Right lobe of liver (tissue), 6 donors: ENCODE data around the gene MYO1A. TPM values are rescaled to one million over a fixed set of nuclear protein-coding genes. Genes with fewer than 3 reads are reported as not detected.

Experiments
- ATAC-seq, 4 donors: fragments of 200-7000 bp; cut with Tn5 transposase; one replicate each; pipeline ENCODE4 v1.9.1; 2020; ENCODE audit warnings: mild to moderate bottlenecking in 4 of 4, moderate library complexity in 4 of 4
- DNase-seq, 3 donors: peaks; one replicate each; pipeline ENCODE4 v3.0.0-alpha.2; 2020
- H3K27ac ChIP-seq, 3 donors: fragments of 200-600 bp; one replicate each; pipeline ENCODE4 v1.8.0; 2022
- H3K27me3 ChIP-seq, 2 donors: fragments of 200-600 bp; one replicate each; pipeline ENCODE4 v1.8.0; 2022
- H3K36me3 ChIP-seq, 4 donors: fragments of 200-600 bp; sonication (generic) in 1 of 4; one replicate each; pipeline versions ENCODE4 v1.5.1 to v1.8.0; 2017 to 2022; ENCODE audit warnings: control low read depth in 1 of 4
- H3K4me1 ChIP-seq, 4 donors: fragments of 200-600 bp; sonication (generic) in 1 of 4; one replicate each; pipeline versions ENCODE4 v1.5.1 to v1.8.0; 2017 to 2022; ENCODE audit warnings: control low read depth in 1 of 4
- H3K4me3 ChIP-seq, 3 donors: fragments of 200-600 bp; one replicate each; pipeline ENCODE4 v1.8.0; 2022
- H3K9me3 ChIP-seq, 4 donors: fragments of 200-600 bp; sonication (generic) in 1 of 4; one replicate each; pipeline versions ENCODE4 v1.5.1 to v1.8.0; 2017 to 2022; ENCODE audit warnings: control low read depth in 1 of 4
- CTCF ChIP-seq, 4 donors: fragments of 200-600 bp in 3 of 4; fragments of 450-650 bp in 1 of 4; IDR thresholded peaks; one replicate each; pipeline versions ENCODE4 v1.5.1 to v1.8.0; 2016 to 2022; ENCODE audit warnings: antibody characterized with exemption in 4 of 4, mild to moderate bottlenecking in 2 of 4
- POLR2A ChIP-seq: fragments of 450-650 bp; IDR thresholded peaks from one replicate; pipeline ENCODE4 v1.6.1; 2017; ENCODE audit warnings: antibody characterized with exemption, mild to moderate bottlenecking
- WGBS: methylation state at CpG from one replicate; pipeline ENCODE4 v1.1.6; 2018; ENCODE audit warnings: low coverage, low lambda C conversion rate; ENCODE audit not compliant: insufficient coverage; ENCODE audit errors: missing lambda C conversion rate; 5-methylcytosine and 5-hydroxymethylcytosine counted together
- intact Hi-C, 2 donors: fragments of 100-400 bp; cut with DNase I; formaldehyde crosslinking; loops; one replicate each; pipeline versions ENCODE4 v1.11.2 to v1.14.1; 2022
- total RNA-seq, 6 experiments: library from RNA; depleted of rRNA in 2 of 6; stranded (reverse); fragments of >200 nt in 2 of 6; fragmentation: NEBNext Ultra II Directional in 3 of 6; extraction: Animal tissue kit (Norgen Biotek cat#: 25700) in 3 of 6; gene quantifications; one replicate each; pipeline versions ENCODE4 v1.1.0 to v1.2.4, GENCODE V29; 2016 to 2023
- donor health status: DM: no; HTN: yes; CAD: no.
- donor health status: DM: no; HTN: no; CAD: no.
- donor health status: DM: no; HTN: no; CAD: no.
- donor health status: DM: no; HTN: yes; CAD: no.
- donor health status: DM: no; HTN: yes; CAD: no.

Gene MYO1A
- total RNA-seq, 6 experiments from 2014 or later = 0.27 to 1.9 (median 0.68) TPM; not detected in 1

GRCh38 chr12:57037264-57037663 is 12.7 kb downstream of the MYO1A start:
- intact Hi-C loops = no loop called here
- DNase-seq = no peak
- Histone ChIP-seq H3K27ac (no peak overlapping the region), H3K36me3 (no peaks in the 10 kb centered on the region), H3K4me1 (no peaks in the 10 kb centered on the region), H3K27me3 (no peaks in the 10 kb centered on the region), H3K4me3 (no peak overlapping the region), H3K9me3 (no peaks in the 10 kb centered on the region)
- 44% methylated on average over 1 of the region's 3 CpGs for WGBS
- no peak for ATAC-seq
- TF ChIP-seq CTCF (IDR thresholded peaks at IDR 0.05) (no peak), POLR2A (no peak)

GRCh38 chr12:57033431-57033830 is 16.5 kb downstream of the MYO1A start:
- H3K9me3 ChIP-seq = no peaks in the 10 kb centered on the region
- H3K4me3 ChIP-seq = no peak overlapping the region
- intact Hi-C loops = no loop called here
- no peak for ATAC-seq
- no peaks in the 10 kb centered on the region for H3K27me3 ChIP-seq
- whole genome bisulfite sequencing = 91% methylated on average over 3 of the region's 3 CpGs
- no peak for TF ChIP-seq POLR2A
- no peak for TF ChIP-seq CTCF (IDR thresholded peaks at IDR 0.05)
- no peak for DNase-seq
- no peaks in the 10 kb centered on the region for H3K36me3 ChIP-seq
- H3K27ac ChIP-seq = no peak overlapping the region
- H3K4me1 ChIP-seq = no peaks in the 10 kb centered on the region

- ATAC-seq = no peak
- no peak for TF ChIP-seq POLR2A
- TF ChIP-seq CTCF (IDR thresholded peaks at IDR 0.05) = no peak
- Histone ChIP-seq H3K9me3 (no peaks in the 10 kb centered on the region), H3K4me3 (no peak overlapping the region), H3K36me3 (no peaks in the 10 kb centered on the region), H3K4me1 (no peaks in the 10 kb centered on the region), H3K27ac (no peak overlapping the region), H3K27me3 (no peaks in the 10 kb centered on the region)
- intact Hi-C loops = no loop called here
- 83% methylated on average over 6 of the region's 7 CpGs for WGBS
- no peak for DNase-seq
These were observed 18.1 kb downstream of the MYO1A start for GRCh38 chr12:57031789-57032188.

- intact Hi-C loops = no loop called here
- H3K27me3 ChIP-seq = no peaks in the 10 kb centered on the region
- DNase-seq (no peak), ATAC-seq (no peak)
- TF ChIP-seq CTCF (IDR thresholded peaks at IDR 0.05) (no peak), POLR2A (no peak)
- no peaks in the 10 kb centered on the region for H3K9me3 ChIP-seq
- no peak overlapping the region for H3K27ac ChIP-seq
- no peak overlapping the region for H3K4me3 ChIP-seq
- WGBS = 48% methylated on average over 2 of the region's 2 CpGs
- H3K36me3 ChIP-seq = no peaks in the 10 kb centered on the region
- H3K4me1 ChIP-seq = no peaks in the 10 kb centered on the region
These were observed 18.7 kb downstream of the MYO1A start for GRCh38 chr12:57031138-57031725.

- no peak for TF ChIP-seq POLR2A
- WGBS = 80% methylated on average over 1 of the region's 7 CpGs
- no peaks in the 10 kb centered on the region for H3K27me3 ChIP-seq
- no peaks in the 10 kb centered on the region for H3K4me1 ChIP-seq
- no peaks in the 10 kb centered on the region for H3K36me3 ChIP-seq
- DNase-seq (no peak), ATAC-seq (no peak)
- intact Hi-C loops = no loop called here
- no peak overlapping the region for H3K4me3 ChIP-seq
- H3K9me3 ChIP-seq = no peaks in the 10 kb centered on the region
- H3K27ac ChIP-seq = no peak overlapping the region
These were observed 20.5 kb downstream of the MYO1A start for GRCh38 chr12:57029457-57029856.
